NT2/D1 (cell line): ENCODE results near the gene APC2.

ENCODE experiments used
- SUZ12 ChIP-seq: IDR thresholded peaks from 2 replicates; pipeline ENCODE4 v1.6.1; 2011; ENCODE audit not compliant: insufficient read length, insufficient read depth; ENCODE audit errors: extremely low read depth
- YY1 ChIP-seq: IDR thresholded peaks from 2 replicates; pipeline ENCODE4 v1.6.1; 2011; ENCODE audit not compliant: insufficient read length, insufficient read depth
- ZNF274 ChIP-seq: IDR thresholded peaks from 2 replicates; pipeline ENCODE4 v1.6.1; 2011; ENCODE audit warnings: mild to moderate bottlenecking, low read depth, low read length

GRCh38 chr19:1422360-1422759, 27.6 kb upstream of the APC2 start:
- TF ChIP-seq SUZ12: no peak
- no peak for TF ChIP-seq YY1
- no peak for TF ChIP-seq ZNF274
